A549 (cell line): ENCODE results near the gene CDH18.

Source experiments
- HOXA7 ChIP-seq: fragments of 250-450 bp; sonication (Bioruptor Pico); IDR thresholded peaks from 2 replicates; pipeline ENCODE4 v1.5.0; 2020; ENCODE audit warnings: mild to moderate bottlenecking, moderate library complexity
- JUN ChIP-seq, 2 experiments: fragments of >200 bp; sonication (Bioruptor Twin); formaldehyde crosslinking; IDR thresholded peaks; 2 replicates in 1 of 2; 3 replicates in 1 of 2; pipeline ENCODE4 v1.6.1; 2016 to 2017
- KDM5A ChIP-seq: fragments of 200-600 bp; sonication (generic); IDR thresholded peaks from 2 replicates; pipeline ENCODE4 v1.6.1; 2016; ENCODE audit warnings: antibody characterized with exemption, mild to moderate bottlenecking
- SMC3 ChIP-seq: fragments of >200 bp; sonication (Bioruptor Twin); formaldehyde crosslinking; IDR thresholded peaks from 3 replicates; pipeline ENCODE4 v1.6.1; 2018; ENCODE audit warnings: inconsistent platforms
- TF ChIP-seq, protein P1 (sequence below): fragments of >200 bp; sonication (Bioruptor Twin); formaldehyde crosslinking; IDR thresholded peaks from 3 replicates; pipeline ENCODE4 v1.5.1; 2016
- TF ChIP-seq, protein P2 (sequence below): IDR thresholded peaks from 2 replicates; pipeline ENCODE4 v1.6.1; 2012

DNA sequence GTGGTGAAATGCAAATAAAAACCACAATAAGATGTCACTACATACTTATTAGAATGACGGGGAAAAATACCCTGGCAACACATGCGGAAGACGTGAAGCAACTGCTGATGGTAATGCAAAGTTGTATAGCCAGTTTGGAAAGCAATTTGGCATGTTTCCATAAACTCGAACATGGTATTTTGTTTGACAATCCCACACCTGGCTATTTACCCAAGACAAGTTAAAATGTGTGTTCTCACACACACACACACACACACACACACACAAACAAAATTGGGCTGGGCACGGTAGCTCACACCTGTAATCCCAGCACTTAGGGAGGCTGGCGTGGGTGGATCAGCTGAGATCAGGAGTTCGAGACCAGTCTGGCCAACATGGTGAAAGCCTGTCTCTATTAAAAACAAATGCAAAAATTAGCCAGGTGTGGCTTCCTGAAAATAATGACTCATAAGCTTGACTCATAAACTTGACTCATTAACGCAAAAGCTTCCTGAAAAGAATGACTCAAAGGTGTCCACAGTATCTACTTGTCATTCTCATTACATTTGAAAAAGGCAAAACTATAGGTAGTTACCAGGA lies 456.5 kb downstream of the CDH18 start:
- TF ChIP-seq HOXA7 (CRISPR knock-in tag) (no peak), SMC3 (no peak), JUN (IDR thresholded peaks at IDR 0.05) (no peak), KDM5A (no peak)
- TF ChIP-seq, protein P1, sequence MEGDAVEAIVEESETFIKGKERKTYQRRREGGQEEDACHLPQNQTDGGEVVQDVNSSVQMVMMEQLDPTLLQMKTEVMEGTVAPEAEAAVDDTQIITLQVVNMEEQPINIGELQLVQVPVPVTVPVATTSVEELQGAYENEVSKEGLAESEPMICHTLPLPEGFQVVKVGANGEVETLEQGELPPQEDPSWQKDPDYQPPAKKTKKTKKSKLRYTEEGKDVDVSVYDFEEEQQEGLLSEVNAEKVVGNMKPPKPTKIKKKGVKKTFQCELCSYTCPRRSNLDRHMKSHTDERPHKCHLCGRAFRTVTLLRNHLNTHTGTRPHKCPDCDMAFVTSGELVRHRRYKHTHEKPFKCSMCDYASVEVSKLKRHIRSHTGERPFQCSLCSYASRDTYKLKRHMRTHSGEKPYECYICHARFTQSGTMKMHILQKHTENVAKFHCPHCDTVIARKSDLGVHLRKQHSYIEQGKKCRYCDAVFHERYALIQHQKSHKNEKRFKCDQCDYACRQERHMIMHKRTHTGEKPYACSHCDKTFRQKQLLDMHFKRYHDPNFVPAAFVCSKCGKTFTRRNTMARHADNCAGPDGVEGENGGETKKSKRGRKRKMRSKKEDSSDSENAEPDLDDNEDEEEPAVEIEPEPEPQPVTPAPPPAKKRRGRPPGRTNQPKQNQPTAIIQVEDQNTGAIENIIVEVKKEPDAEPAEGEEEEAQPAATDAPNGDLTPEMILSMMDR = no peak
- TF ChIP-seq, protein P2, sequence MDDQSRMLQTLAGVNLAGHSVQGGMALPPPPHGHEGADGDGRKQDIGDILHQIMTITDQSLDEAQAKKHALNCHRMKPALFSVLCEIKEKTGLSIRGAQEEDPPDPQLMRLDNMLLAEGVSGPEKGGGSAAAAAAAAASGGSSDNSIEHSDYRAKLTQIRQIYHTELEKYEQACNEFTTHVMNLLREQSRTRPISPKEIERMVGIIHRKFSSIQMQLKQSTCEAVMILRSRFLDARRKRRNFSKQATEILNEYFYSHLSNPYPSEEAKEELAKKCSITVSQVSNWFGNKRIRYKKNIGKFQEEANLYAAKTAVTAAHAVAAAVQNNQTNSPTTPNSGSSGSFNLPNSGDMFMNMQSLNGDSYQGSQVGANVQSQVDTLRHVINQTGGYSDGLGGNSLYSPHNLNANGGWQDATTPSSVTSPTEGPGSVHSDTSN = no peak
